A549 (cell line): ENCODE measurements around the gene RAP1GAP2.

Experiments
- BHLHE40 ChIP-seq: IDR thresholded peaks from 2 replicates; pipeline ENCODE4 v1.6.1; 2012; ENCODE audit warnings: low read depth, low read length, inconsistent platforms
- CTCF ChIP-seq: fragments of >200 bp; sonication (Bioruptor Twin); formaldehyde crosslinking; IDR thresholded peaks from 3 replicates; pipeline ENCODE4 v1.5.1; 2016
- FOSL2 ChIP-seq, 2 experiments: fragments of 450-650 bp in 1 of 2; fragments of >200 bp in 1 of 2; sonication (Bioruptor Twin) in 1 of 2; formaldehyde crosslinking; IDR thresholded peaks; 2 replicates each; pipeline versions ENCODE4 v1.5.0 to v1.6.1; 2016 to 2020; ENCODE audit warnings: mild to moderate bottlenecking in 1 of 2, moderate library complexity in 1 of 2
- HOXA7 ChIP-seq: fragments of 250-450 bp; sonication (Bioruptor Pico); IDR thresholded peaks from 2 replicates; pipeline ENCODE4 v1.5.0; 2020; ENCODE audit warnings: mild to moderate bottlenecking, moderate library complexity
- RFX5 ChIP-seq: fragments of 450-650 bp; IDR thresholded peaks from 2 replicates; pipeline ENCODE4 v1.7.1; 2014; ENCODE audit warnings: antibody characterized with exemption, mild to moderate bottlenecking, moderate library complexity

GRCh38 chr17:2947588-2947950 is 151.3 kb downstream of the RAP1GAP2 start:
- TF ChIP-seq CTCF (no peak), RFX5 (no peak), FOSL2 (IDR thresholded peaks at IDR 0.05) (no peak), FOSL2 (CRISPR knock-in tag; IDR thresholded peaks at IDR 0.05) (no peak), BHLHE40 (no peak), HOXA7 (CRISPR knock-in tag) (no peak)
